ENCODE data around the gene ZFPM1. TPM values are rescaled to one million over a fixed set of nuclear protein-coding genes. Genes with fewer than 3 reads are reported as not detected.

The ZFPM1 gene
- polyA plus RNA-seq, 1 experiment: 0.22 TPM

DNA sequence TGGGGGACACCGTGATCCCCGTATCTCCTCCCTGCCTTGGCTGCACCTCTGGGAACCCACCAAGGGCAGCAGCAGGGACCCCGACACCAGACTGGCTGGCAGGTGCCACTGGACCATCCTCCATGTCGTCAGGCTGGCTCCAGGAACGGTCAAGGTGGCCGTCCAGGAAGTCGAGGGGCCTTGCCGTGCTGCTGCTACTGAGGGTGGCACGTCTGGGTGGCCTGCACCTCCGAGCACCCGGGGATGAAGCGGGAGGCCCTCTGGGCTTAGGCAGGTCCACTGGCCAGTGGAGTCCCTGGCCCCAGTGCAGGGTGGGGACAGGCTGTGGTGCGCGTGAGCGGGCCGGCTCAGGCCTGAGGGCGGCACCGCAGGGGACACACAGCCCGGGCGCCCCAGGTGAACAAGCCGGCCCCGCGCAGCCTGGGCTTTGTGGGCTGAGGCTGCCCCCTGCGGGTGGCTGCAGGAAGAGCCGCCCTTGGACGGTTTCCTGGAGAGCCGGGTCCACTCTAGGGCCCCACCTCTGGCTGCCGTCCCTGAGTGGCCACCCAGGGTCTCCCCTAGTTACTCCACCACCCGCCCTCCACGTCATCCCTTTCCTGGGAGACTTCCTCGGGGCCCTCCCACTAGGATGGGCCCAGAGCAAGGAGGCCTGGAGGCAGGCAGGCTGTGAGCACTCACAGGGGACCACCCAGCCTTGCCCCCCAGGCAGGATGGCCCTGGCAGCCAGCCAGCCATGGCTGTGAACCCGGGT, 74.3 kb downstream of the ZFPM1 start:
- Histone ChIP-seq H3K27me3 (ENCODE audit: control insufficient read depth, insufficient read depth, low read length) (no peaks in the 10 kb centered on the region), H3K36me3 (ENCODE audit: control insufficient read depth, insufficient read depth, low read length) (peaks cover 4% of the 10 kb centered on the region), H3K4me3 (ENCODE audit: low read depth, low read length) (no peak overlapping the region)
- DNase-seq (ENCODE audit: low read depth): no peak
- peak; percentile 84 for TF ChIP-seq CTCF (IDR thresholded peaks at IDR 0.05; ENCODE audit: insufficient read depth, low read depth, low read length)
- POLR2A ChIA-PET: no interaction called here
- CTCF ChIA-PET: no interaction called here

GRCh38 chr16:88527937-88528743, 75.1 kb downstream of the ZFPM1 start:
- DNase-seq (ENCODE audit: low read depth): no peak
- ChIA-PET CTCF (no interaction called here), POLR2A (no interaction called here)
- Histone ChIP-seq H3K36me3 (ENCODE audit: control insufficient read depth, insufficient read depth, low read length) (peaks cover 4% of the 10 kb centered on the region), H3K27me3 (ENCODE audit: control insufficient read depth, insufficient read depth, low read length) (no peaks in the 10 kb centered on the region), H3K4me3 (ENCODE audit: low read depth, low read length) (no peak overlapping the region)
- no peak for TF ChIP-seq CTCF (IDR thresholded peaks at IDR 0.05; ENCODE audit: insufficient read depth, low read depth, low read length)

GRCh38 chr16:88528902-88529318, 75.8 kb downstream of the ZFPM1 start:
- Histone ChIP-seq H3K4me3 (ENCODE audit: low read depth, low read length) (no peak overlapping the region), H3K36me3 (ENCODE audit: control insufficient read depth, insufficient read depth, low read length) (peaks cover 4% of the 10 kb centered on the region), H3K27me3 (ENCODE audit: control insufficient read depth, insufficient read depth, low read length) (no peaks in the 10 kb centered on the region)
- CTCF ChIA-PET: no interaction called here
- no peak for TF ChIP-seq CTCF (IDR thresholded peaks at IDR 0.05; ENCODE audit: insufficient read depth, low read depth, low read length)
- no peak for DNase-seq (ENCODE audit: low read depth)
- POLR2A ChIA-PET: no interaction called here

GRCh38 chr16:88529596-88529995, 76.5 kb downstream of the ZFPM1 start:
- Histone ChIP-seq H3K36me3 (ENCODE audit: control insufficient read depth, insufficient read depth, low read length) (peaks cover 4% of the 10 kb centered on the region), H3K27me3 (ENCODE audit: control insufficient read depth, insufficient read depth, low read length) (no peaks in the 10 kb centered on the region), H3K4me3 (ENCODE audit: low read depth, low read length) (no peak overlapping the region)
- DNase-seq (ENCODE audit: low read depth): no peak
- CTCF ChIA-PET: no interaction called here
- no peak for TF ChIP-seq CTCF (IDR thresholded peaks at IDR 0.05; ENCODE audit: insufficient read depth, low read depth, low read length)
- POLR2A ChIA-PET: no interaction called here

DNA sequence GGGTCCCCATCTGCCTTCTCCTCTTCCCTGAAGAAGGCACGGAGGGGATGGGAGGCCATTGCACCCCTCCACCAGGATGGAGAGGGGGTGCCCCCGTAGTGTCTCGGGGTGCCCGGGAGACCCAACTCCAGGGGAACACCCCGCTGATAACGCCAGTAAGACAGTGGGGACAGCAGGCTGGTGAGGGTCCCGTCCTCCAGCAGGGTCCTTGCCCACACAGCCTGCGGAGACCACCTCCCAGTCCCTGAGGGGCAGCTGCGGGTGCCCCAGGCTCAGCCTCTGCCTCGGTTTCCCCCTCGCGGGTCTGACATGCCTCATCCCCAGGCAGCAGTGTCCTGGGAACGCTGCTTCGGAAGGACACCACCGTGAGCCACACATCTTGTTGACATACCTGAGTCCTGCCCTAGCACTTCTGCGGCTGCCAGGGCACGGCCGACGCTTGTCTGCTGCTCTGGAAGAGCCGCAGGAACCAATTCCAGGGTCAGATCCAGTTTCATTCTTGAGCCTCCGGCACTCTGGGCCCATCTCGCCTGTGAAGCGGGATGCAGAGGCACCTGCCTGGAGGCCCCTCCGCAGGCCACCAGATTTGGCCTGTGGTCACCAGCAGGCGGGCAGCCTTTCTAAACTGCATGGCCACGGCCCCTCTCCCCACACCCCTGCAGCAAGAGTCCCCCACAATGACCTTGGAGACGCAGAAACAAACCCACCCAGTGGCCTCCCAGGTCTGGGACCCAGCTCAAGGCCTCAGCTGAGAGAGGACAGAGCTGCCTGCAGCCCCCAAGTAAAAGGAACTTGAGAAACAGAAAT, 77.2 kb downstream of the ZFPM1 start:
- no peak for TF ChIP-seq CTCF (IDR thresholded peaks at IDR 0.05; ENCODE audit: insufficient read depth, low read depth, low read length)
- peaks cover 6% of the 10 kb centered on the region for H3K36me3 ChIP-seq (ENCODE audit: control insufficient read depth, insufficient read depth, low read length)
- ChIA-PET CTCF (no interaction called here), POLR2A (no interaction called here)
- no peak overlapping the region for H3K4me3 ChIP-seq (ENCODE audit: low read depth, low read length)
- no peak for DNase-seq (ENCODE audit: low read depth)
- no peaks in the 10 kb centered on the region for H3K27me3 ChIP-seq (ENCODE audit: control insufficient read depth, insufficient read depth, low read length)
